ENCODE results near the gene MYEOV. TPM values are rescaled to one million over a fixed set of nuclear protein-coding genes. Genes with fewer than 3 reads are reported as not detected.

Gene MYEOV
- total RNA-seq, 1 experiment from 2014 or later: 0.22 TPM

GRCh38 chr11:69335007-69335780 lies 41.2 kb downstream of the MYEOV start:
- Histone ChIP-seq H2AFZ (ENCODE audit: low read length) (no peak overlapping the region), H3K56ac (ENCODE audit: insufficient read length, low read depth, low read length) (no peak overlapping the region), H3K79me2 (ENCODE audit: insufficient read depth, low read length) (no peaks in the 10 kb centered on the region), H2AK5ac (ENCODE audit: insufficient read length, low read length) (no peak overlapping the region), H4K5ac (ENCODE audit: insufficient read length, low read depth, low read length) (no peak overlapping the region), H2BK15ac (ENCODE audit: low read depth, low read length) (no peak overlapping the region), H3K4me1 (ENCODE audit: insufficient read depth, low read length) (no peaks in the 10 kb centered on the region), H3K27ac (ENCODE audit: insufficient read length, low read depth, low read length) (no peak overlapping the region), H3K14ac (ENCODE audit: insufficient read depth, low read length) (no peak overlapping the region), H3K23me2 (ENCODE audit: insufficient read length, low read depth, low read length, poor library complexity, severe bottlenecking) (no peaks in the 10 kb centered on the region), H4K91ac (ENCODE audit: insufficient read length, low read depth, low read length) (no peak overlapping the region), H3K9ac (ENCODE audit: extremely low read depth, insufficient read length, low read length) (no peak overlapping the region), H3K23ac (ENCODE audit: insufficient read length, low read depth, low read length) (no peak overlapping the region), H3K4me2 (ENCODE audit: insufficient read depth, insufficient read length, low read length) (no peak overlapping the region), H3K4ac (ENCODE audit: low read depth, low read length) (no peak overlapping the region), H4K8ac (replicated peaks; ENCODE audit: insufficient read length, low read depth, low read length) (no peak overlapping the region), H3K18ac (ENCODE audit: insufficient read length, low read depth, low read length) (no peak overlapping the region), H2BK5ac (ENCODE audit: insufficient read length, low read length) (no peak overlapping the region), H2BK20ac (ENCODE audit: low read depth, low read length, poor library complexity, severe bottlenecking) (no peak overlapping the region), H4K20me1 (ENCODE audit: control insufficient read depth, insufficient read depth, insufficient read length) (no peaks in the 10 kb centered on the region), H3K9me3 (ENCODE audit: control insufficient read depth, low read depth, low read length) (no peaks in the 10 kb centered on the region), H3T11ph (ENCODE audit: low read length) (no peak overlapping the region), H3K79me1 (ENCODE audit: insufficient read depth, low read depth, low read length, poor library complexity, severe bottlenecking) (no peaks in the 10 kb centered on the region), H2BK120ac (ENCODE audit: low read depth, low read length, poor library complexity, severe bottlenecking) (no peak overlapping the region), H2BK12ac (ENCODE audit: insufficient read length, low read depth, low read length) (no peak overlapping the region), H3K27me3 (ENCODE audit: insufficient read depth, low read length) (no peaks in the 10 kb centered on the region)
- H3K27ac Mint-ChIP-seq: no peak overlapping the region; a peak in 1 of 7 replicates
- peaks cover 3 to 6% (median 4%) of the 10 kb centered on the region in 3 experiments for H3K36me3 Mint-ChIP-seq (ENCODE audit: insufficient read depth in 1 of 3, low read depth in 3 of 3)
- WGBS (ENCODE audit: extremely low coverage, insufficient read length, low lambda C conversion rate): no CpG with 5 or more reads among the region's 15 CpGs
- TF ChIP-seq, protein P1, sequence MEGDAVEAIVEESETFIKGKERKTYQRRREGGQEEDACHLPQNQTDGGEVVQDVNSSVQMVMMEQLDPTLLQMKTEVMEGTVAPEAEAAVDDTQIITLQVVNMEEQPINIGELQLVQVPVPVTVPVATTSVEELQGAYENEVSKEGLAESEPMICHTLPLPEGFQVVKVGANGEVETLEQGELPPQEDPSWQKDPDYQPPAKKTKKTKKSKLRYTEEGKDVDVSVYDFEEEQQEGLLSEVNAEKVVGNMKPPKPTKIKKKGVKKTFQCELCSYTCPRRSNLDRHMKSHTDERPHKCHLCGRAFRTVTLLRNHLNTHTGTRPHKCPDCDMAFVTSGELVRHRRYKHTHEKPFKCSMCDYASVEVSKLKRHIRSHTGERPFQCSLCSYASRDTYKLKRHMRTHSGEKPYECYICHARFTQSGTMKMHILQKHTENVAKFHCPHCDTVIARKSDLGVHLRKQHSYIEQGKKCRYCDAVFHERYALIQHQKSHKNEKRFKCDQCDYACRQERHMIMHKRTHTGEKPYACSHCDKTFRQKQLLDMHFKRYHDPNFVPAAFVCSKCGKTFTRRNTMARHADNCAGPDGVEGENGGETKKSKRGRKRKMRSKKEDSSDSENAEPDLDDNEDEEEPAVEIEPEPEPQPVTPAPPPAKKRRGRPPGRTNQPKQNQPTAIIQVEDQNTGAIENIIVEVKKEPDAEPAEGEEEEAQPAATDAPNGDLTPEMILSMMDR (conservative IDR thresholded peaks at IDR 0.05): no peak
- no peaks in the 10 kb centered on the region; the same call in none of the 2 replicates for H3K27me3 Mint-ChIP-seq (ENCODE audit: low read depth)
- peak; percentile 14 for DNase-seq
- peaks cover 7 to 9% of the 10 kb centered on the region in 2 experiments; a peak in 3 of 4 replicates for H3K4me1 Mint-ChIP-seq
- H3K4me3 Mint-ChIP-seq: no peak overlapping the region
- peaks cover 6 to 11% of the 10 kb centered on the region in 2 experiments for H3K9me3 Mint-ChIP-seq

Data from H9 (cell line).